ENCODE measurements around the gene ADGRG3. TPM values are rescaled to one million over a fixed set of nuclear protein-coding genes. Genes with fewer than 3 reads are reported as not detected.

Gene ADGRG3
- polyA plus RNA-seq, 3 donors = 0.41 to 1.0 TPM; not detected in 1

DNA sequence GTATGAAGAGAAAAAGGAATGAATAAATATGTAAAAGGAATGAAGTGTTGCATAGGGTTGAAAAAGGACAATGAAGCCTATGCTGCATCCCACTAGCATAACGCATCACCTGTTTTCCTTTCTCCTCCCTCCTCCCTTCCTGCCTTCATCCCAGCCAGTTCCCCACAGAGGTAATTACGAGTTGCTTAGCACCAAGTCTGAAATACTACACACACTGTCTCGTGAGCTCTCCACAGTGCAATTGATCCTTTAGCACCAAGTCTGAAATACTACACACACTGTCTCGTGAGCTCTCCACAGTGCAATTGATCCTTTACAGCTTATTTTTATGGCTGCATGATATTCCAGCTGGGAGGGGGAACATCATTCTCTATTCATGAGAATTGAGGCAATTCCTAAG is 25.4 kb downstream of the ADGRG3 start:
- peaks cover 46% of the 10 kb centered on the region for H3K4me1 Mint-ChIP-seq
- Histone ChIP-seq H4K20me1 (ENCODE audit: insufficient read depth, low read length) (no peaks in the 10 kb centered on the region), H3K27me3 (ENCODE audit: control insufficient read depth in 2 of 2, insufficient read depth in 2 of 2, low read length in 2 of 2) (no peaks in the 10 kb centered on the region), H3K79me2 (ENCODE audit: insufficient read depth, low read length) (no peaks in the 10 kb centered on the region), H2AFZ (ENCODE audit: insufficient read depth, low read depth, low read length, poor library complexity, severe bottlenecking) (no peak overlapping the region), H3K36me3 (replicated peaks in 1 of 2; ENCODE audit: control insufficient read depth in 1 of 2, insufficient read depth in 2 of 2, low read length in 2 of 2) (no peaks in the 10 kb centered on the region), H3K4me3 (replicated peaks in 1 of 3; ENCODE audit: low read depth in 2 of 3, low read length in 3 of 3) (no peak overlapping the region), H3K4me1 (ENCODE audit: control insufficient read depth in 1 of 2, insufficient read depth in 2 of 2, low read length in 2 of 2) (peaks cover 41 to 47% of the 10 kb centered on the region in 2 donors), H3K27ac (ENCODE audit: low read depth in 1 of 2, low read length in 2 of 2) (no peak overlapping the region), H3K9me3 (replicated peaks in 1 of 2; ENCODE audit: control insufficient read depth in 1 of 2, insufficient read depth in 1 of 2, low read length in 2 of 2) (no peaks in the 10 kb centered on the region), H3K4me2 (replicated peaks; ENCODE audit: extremely low read depth, low read length, poor library complexity, severe bottlenecking) (no peak overlapping the region), H3K9ac (ENCODE audit: insufficient read depth, low read length, poor library complexity, severe bottlenecking) (no peak overlapping the region)
- H3K36me3 Mint-ChIP-seq = no peaks in the 10 kb centered on the region
- intact Hi-C loops (cut with micrococcal nuclease) = loop anchor here (5.0 kb wide), 3 partner anchors 39 to 46 kb away; no protein-coding TSS in a partner anchor
- TF ChIP-seq, protein P1, sequence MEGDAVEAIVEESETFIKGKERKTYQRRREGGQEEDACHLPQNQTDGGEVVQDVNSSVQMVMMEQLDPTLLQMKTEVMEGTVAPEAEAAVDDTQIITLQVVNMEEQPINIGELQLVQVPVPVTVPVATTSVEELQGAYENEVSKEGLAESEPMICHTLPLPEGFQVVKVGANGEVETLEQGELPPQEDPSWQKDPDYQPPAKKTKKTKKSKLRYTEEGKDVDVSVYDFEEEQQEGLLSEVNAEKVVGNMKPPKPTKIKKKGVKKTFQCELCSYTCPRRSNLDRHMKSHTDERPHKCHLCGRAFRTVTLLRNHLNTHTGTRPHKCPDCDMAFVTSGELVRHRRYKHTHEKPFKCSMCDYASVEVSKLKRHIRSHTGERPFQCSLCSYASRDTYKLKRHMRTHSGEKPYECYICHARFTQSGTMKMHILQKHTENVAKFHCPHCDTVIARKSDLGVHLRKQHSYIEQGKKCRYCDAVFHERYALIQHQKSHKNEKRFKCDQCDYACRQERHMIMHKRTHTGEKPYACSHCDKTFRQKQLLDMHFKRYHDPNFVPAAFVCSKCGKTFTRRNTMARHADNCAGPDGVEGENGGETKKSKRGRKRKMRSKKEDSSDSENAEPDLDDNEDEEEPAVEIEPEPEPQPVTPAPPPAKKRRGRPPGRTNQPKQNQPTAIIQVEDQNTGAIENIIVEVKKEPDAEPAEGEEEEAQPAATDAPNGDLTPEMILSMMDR (IDR thresholded peaks at IDR 0.05) = no peak
- WGBS (ENCODE audit: insufficient coverage) = no CpG with 5 or more reads among the region's 4 CpGs
- H3K4me3 Mint-ChIP-seq = no peak overlapping the region
- DNase-seq = no peak
- H3K27me3 Mint-ChIP-seq (ENCODE audit: low read depth in 3 of 3) = peaks cover 1 to 6% (median 4%) of the 10 kb centered on the region in 3 donors
- H3K9me3 Mint-ChIP-seq = peaks cover 0 to 2% (median 0%) of the 10 kb centered on the region in 7 donors
- peak overlapping the region in 1 of 7 donors; percentile 55 for H3K27ac Mint-ChIP-seq

DNA sequence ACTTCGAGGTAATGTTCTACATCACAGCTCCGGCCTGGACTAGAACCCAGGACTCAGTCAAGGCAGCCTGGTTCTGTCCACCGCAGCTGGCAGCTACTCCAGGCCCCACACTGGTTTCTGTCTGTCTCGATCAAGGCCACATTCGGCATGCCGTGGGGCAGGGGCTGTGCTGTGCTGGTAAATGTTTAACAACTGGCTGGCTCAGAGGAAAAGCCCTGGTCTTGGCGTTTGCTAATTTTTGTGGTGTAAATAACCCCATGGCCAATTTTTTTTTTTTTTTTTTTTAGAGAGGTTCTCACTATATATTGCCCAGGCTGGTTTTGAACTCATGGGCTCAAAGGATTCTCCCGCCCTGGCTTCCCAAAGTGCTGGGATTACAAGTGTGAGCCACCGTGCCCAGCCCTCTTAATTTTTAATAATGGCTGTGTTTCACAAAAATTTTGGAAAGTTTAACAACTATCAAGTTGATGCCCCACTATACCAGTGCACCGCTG is 26.2 kb downstream of the ADGRG3 start:
- Histone ChIP-seq H3K4me3 (replicated peaks in 1 of 3; ENCODE audit: low read depth in 2 of 3, low read length in 3 of 3) (peak overlapping the region in 2 of 3 experiments; percentile 49 to 76), H3K4me2 (replicated peaks; ENCODE audit: extremely low read depth, low read length, poor library complexity, severe bottlenecking) (peak overlapping the region; percentile 70), H3K9me3 (replicated peaks in 1 of 2; ENCODE audit: control insufficient read depth in 1 of 2, insufficient read depth in 1 of 2, low read length in 2 of 2) (no peaks in the 10 kb centered on the region), H4K20me1 (ENCODE audit: insufficient read depth, low read length) (no peaks in the 10 kb centered on the region), H3K9ac (ENCODE audit: insufficient read depth, low read length, poor library complexity, severe bottlenecking) (peak overlapping the region; percentile 53), H3K27ac (ENCODE audit: low read depth in 1 of 2, low read length in 2 of 2) (peak overlapping the region; percentile 73 to 85), H3K27me3 (ENCODE audit: control insufficient read depth in 2 of 2, insufficient read depth in 2 of 2, low read length in 2 of 2) (no peaks in the 10 kb centered on the region), H2AFZ (ENCODE audit: insufficient read depth, low read depth, low read length, poor library complexity, severe bottlenecking) (peak overlapping the region; percentile 67), H3K4me1 (ENCODE audit: control insufficient read depth in 1 of 2, insufficient read depth in 2 of 2, low read length in 2 of 2) (peaks cover 37 to 42% of the 10 kb centered on the region in 2 donors), H3K79me2 (ENCODE audit: insufficient read depth, low read length) (no peaks in the 10 kb centered on the region), H3K36me3 (replicated peaks in 1 of 2; ENCODE audit: control insufficient read depth in 1 of 2, insufficient read depth in 2 of 2, low read length in 2 of 2) (no peaks in the 10 kb centered on the region)
- intact Hi-C loops (cut with micrococcal nuclease) = loop anchor here (5.0 kb wide), 3 partner anchors 38 to 47 kb away; no protein-coding TSS in a partner anchor
- DNase-seq = no peak
- Mint-ChIP-seq H3K27ac (peak overlapping the region; percentile 93 to 98 (median 97)), H3K36me3 (no peaks in the 10 kb centered on the region), H3K27me3 (ENCODE audit: low read depth in 3 of 3) (peaks cover 1 to 5% (median 4%) of the 10 kb centered on the region in 3 donors), H3K4me3 (peak overlapping the region in 1 of 2 donors; percentile 94), H3K9me3 (peaks cover 0 to 2% (median 0%) of the 10 kb centered on the region in 7 donors), H3K4me1 (peaks cover 40% of the 10 kb centered on the region)
- TF ChIP-seq, protein P1 (IDR thresholded peaks at IDR 0.05) = no peak
- WGBS (ENCODE audit: insufficient coverage) = 83% methylated on average over 6 of the region's 10 CpGs

Data from CD14-positive monocyte (primary cell).